Stimulated activated CD8-positive, alpha-beta memory T cell treated with anti-CD3 and anti-CD28 coated beads, Interleukin-4, amount 100 ng/mL, for 1 hour (primary cell): ENCODE measurements around the gene COL6A3.

Experiments
- DNase-seq, 2 donors: peaks; one replicate each; pipeline ENCODE4 v3.0.0-alpha.2; 2020; ENCODE audit warnings: low read depth in 2 of 2, low spot score in 1 of 2

The COL6A3 gene, protein sequence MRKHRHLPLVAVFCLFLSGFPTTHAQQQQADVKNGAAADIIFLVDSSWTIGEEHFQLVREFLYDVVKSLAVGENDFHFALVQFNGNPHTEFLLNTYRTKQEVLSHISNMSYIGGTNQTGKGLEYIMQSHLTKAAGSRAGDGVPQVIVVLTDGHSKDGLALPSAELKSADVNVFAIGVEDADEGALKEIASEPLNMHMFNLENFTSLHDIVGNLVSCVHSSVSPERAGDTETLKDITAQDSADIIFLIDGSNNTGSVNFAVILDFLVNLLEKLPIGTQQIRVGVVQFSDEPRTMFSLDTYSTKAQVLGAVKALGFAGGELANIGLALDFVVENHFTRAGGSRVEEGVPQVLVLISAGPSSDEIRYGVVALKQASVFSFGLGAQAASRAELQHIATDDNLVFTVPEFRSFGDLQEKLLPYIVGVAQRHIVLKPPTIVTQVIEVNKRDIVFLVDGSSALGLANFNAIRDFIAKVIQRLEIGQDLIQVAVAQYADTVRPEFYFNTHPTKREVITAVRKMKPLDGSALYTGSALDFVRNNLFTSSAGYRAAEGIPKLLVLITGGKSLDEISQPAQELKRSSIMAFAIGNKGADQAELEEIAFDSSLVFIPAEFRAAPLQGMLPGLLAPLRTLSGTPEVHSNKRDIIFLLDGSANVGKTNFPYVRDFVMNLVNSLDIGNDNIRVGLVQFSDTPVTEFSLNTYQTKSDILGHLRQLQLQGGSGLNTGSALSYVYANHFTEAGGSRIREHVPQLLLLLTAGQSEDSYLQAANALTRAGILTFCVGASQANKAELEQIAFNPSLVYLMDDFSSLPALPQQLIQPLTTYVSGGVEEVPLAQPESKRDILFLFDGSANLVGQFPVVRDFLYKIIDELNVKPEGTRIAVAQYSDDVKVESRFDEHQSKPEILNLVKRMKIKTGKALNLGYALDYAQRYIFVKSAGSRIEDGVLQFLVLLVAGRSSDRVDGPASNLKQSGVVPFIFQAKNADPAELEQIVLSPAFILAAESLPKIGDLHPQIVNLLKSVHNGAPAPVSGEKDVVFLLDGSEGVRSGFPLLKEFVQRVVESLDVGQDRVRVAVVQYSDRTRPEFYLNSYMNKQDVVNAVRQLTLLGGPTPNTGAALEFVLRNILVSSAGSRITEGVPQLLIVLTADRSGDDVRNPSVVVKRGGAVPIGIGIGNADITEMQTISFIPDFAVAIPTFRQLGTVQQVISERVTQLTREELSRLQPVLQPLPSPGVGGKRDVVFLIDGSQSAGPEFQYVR (N-terminal part only)

DNA sequence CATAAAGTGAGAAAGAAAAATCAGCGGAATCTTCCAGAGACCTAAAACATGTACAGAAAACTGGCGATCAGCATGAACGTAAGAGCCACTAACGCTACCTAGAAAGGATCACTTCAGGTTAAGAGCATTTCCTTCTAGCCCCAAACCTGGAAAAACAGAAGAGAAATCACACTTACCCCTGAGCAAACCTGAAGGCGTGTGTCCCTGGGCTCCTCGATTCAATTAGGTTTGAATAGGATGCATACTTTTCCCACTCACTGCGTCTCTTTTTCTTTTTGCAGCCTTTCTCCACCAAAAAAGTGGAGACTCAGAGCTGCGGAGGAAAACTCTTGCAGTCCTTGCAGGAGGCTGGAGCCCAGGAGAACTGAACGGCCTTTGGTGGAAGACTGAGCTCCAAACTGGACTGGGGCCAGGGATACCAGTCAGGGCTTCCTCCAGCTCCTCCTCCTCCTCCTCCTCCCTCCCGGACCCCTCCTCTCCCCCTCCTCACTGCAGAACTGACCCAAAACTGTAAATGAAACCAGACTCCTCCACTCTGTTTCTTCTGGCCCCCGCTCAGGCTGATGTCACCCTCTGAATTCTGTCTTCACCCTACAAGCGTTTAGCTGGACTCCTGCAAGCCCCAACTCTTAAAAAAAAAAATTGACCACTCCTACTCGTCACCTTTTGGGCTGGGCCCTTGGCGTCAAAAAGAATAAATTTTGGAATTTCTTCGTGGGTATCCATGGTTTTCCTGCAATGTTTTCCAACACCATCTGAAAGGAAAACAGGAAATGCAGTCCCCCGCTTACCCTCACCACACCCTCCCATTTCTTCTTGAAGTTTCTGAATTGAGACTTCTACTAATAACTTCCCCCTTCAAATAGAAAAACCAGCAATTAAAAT lies at the start of gene COL6A3:
Gene COL6A3 (minus strand): TSS at position 388 of the 885 bp plus-strand sequence. CDS start 17,347 bp downstream, outside the sequence.
- DNase-seq, result no peak

DNA sequence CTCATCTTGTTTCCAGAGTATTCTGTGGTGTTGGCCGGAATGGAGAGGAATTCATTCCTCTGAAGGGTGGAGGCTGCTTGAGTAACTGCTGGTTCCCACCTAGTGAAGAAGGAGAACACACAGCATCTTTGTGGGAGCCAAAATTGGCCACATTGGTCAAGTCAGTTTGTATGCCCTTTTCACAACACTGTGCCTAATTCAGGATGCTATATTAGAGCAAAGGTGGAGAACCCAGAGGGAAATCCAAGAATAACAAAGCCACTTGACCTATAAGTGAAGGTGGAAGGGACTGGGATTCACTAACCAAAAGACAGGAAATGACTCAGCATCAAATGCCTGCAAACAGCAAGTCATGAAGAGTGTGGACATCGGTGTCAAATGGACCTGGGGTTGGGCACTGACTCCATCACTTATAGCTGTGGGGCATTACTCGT lies 45.8 kb upstream of the COL6A3 start:
- DNase-seq, result no peak

DNA sequence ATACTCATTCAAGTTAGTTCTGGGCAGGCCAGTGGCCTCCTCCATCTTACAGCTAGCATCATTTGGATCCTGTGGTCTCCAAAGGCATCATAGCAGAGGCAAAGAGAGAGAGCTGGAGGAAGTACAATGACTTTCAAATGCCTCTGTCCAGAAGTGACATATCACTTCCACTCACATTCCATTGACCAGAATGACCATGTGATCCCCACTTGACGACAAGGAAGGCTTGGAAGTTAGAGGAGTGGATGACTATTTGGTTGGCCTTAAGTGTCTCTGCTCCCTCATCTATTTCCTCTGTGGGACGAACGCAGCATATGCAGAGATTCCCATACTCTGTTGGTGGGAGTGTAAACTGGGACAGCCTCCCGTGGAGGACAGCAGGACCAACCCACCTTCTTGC lies 45.3 kb upstream of the COL6A3 start:
- no peak for DNase-seq

DNA sequence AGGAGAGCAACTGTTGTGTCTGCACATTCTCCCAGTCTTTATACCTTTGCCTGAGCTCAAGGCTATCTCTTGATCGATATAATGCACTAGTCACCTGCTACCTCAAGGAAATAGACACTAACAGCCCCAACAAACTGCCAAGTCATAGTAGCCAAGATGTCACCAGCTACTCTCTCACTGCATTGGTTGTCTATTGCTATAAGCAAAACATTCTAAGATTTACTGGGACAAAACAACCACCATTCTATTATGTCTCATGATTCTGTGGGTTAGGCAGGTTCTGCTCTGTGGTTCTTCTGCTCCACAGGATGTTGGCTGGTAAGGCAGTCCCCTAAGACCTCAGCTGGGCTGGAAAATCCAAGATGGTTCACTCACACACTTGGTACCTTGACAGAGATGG lies 44.6 kb upstream of the COL6A3 start:
- DNase-seq, result no peak

DNA sequence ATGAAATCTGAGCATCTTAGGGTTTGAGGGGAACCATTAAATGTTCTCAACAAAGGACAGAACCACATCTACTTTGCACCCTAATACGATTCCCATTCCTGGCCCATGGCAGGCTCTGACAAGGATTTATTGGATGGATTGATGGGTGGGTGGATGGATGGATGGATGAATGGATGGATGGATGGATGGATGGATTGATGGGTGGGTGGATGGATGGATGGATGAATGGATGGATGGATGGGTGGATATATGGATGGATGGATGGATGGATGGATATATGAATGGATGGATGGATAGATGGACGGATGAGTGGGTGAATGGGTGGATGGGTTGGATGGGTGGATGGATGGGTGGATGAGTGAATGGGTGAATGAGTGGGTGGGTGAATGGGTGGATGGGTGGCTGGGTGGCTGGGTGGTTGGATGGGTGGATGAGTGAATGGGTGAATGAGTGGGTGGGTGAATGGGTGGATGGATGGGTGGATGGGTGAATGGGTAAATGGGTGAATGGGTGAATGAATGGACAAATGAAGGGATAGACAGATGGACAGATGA lies 43.5 kb upstream of the COL6A3 start:
- no peak for DNase-seq

DNA sequence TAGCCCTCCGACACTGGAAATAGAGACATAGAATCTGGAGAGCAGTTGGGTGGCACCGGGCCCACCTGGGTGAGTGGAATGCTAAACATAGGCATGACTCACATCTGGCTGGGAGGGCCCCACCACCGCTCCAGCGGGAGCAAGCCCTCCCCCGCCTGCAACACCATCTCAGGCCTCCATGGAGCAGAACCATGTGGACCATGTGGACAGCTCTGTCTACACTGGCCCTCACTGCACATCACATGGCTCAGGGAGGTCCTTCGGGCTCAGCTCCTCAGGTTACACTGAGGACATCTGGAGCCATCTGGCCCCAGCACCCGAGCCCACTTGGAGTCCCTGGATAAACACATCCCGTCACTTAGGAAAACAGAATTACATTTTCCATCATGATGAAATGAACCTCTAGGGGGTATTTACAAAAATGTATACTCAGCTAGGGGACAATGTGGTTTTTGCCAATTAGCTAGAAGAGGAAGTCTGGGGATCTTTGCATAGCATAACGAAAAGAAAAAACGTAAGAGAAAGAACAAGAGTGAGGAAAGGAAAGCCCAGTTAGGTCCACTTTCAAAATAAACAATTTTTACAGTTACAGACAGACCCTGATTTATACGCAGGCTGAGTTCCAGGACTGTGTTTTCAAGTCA lies 42.4 kb upstream of the COL6A3 start:
- DNase-seq, result no peak

DNA sequence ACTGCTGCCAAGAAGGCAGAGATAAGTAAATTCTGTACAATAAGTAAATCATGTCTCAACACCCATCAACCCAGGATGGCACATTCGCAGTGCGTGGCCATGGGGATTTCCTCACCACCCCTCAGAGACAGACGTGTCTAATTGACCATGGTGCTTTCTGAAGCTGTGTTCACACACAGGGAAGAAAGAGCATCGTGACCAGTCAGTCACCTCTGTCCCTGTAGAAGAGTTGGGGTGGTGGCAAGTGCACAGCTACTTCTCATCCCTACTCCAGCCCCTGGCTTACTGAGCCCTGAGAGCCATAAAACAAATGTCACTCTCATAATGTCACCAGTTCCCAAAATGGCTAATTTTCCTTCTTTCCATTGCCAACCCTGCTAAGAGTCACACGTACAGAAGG lies 41.8 kb upstream of the COL6A3 start:
- no peak for DNase-seq

DNA sequence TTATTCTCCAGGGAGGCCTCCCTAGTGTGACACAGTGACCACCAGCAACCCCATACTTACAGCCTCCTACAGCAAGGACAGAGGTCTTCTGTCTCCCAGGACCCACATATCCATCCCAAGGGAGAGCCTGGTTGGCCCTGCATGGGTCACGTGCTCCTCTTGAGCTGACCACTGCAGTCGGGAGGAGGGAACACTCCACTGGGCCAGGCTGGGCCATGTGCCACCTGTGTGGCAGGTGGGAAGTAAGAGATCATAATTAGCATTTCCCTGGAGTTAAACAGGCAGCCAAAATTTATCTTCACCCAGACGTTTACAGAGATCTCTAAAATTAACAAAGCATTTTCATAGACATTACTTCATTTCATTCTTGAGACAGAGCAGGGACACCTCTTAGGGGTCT lies 39.7 kb upstream of the COL6A3 start:
- DNase-seq, result no peak

DNA sequence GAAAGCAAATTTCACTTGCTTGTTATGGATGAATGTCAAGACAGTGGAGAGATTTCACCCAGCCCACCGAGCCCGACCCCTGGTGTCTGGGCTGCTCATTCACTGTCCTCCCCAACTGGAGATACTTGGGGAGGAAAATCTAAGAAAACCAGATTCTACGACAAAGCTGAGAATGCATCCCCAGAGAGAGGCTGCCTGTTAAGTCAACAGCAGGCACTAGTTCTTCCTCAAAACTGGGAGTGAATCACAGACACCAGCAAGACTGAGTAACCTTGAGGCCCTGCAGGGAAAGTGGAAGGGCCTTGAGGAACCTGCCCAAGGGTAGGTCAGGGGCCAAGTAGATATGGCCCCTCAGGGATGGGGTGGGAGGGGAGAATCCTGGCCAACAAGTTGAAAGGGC lies 38.9 kb upstream of the COL6A3 start:
- no peak for DNase-seq

DNA sequence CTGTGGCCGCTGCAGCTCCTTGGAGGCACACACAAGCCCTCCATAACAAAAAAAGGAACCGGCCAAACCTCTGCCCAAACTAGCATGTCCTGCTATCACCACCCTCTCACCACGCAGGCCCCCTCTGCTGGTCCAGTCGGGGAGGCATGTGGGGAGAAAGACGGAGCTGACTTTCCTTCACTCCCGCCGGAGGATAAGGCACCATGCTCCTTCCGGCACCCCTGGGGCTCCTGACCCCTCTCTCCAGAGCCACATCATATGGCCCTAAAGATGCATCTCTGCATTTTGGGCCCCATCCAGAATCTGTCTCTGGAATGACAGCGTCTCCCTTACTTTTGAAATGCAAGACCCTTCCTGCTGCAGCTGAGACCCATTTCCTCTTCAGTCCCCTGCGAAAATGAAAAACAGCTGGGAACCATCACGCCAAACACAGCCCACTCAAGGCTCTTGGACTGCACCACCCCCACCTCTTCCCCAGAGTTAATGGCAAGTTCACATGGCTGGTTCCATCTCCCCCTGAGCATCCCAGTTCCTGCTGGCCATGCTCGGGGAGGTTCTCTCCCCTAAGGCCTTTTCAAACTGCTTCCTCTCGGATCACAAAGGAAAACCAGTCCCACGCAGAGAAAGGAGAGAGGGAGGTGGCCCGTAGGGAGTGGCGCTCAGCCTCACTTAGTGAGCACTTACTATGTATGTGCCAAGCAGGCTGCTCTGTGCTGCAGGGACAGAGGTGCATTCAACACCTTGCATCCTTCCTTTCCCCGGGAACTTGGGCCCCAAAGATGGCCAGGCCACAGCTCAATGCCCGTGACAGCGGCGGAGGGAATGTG lies 37.9 kb upstream of the COL6A3 start:
- no peak for DNase-seq

DNA sequence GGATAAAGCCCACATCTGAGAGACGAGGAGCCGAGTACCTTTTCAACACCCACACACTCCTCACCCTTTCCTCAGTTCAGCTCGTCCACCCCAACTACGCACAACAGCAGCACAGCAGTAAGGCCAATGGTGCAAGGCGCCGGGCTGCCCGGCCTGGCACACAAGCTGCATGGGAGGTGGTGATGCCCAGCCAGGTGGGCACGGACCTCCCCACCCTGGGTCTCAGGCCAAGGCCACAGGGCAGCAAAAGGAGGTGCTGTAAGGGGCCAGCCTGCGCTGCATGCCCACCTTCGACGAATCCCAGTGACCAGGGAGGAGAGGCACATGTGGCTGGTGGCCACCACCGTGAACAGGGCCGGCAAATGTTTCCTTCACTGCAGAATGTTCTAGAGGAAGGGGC lies 36.6 kb upstream of the COL6A3 start:
- no peak for DNase-seq

DNA sequence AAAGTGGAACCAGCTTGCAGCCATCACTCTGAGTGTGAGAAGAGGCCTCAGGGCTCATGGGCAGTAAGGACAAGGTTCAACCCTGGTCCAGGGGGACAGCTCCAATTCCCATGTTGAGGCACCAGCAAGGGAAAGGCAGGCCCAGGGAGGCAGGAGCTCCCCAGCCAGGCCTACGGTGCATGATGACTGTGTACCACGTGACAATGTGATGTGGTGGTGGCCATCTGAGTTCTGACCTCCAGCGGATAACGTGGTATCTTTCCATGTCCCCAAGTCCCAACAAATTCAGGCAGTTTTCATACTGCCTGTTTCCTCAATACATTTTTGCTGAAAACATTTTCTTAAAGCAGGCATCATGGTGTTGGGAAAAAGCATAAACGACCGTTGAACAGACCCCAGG lies 36.1 kb upstream of the COL6A3 start:
- DNase-seq, result no peak

DNA sequence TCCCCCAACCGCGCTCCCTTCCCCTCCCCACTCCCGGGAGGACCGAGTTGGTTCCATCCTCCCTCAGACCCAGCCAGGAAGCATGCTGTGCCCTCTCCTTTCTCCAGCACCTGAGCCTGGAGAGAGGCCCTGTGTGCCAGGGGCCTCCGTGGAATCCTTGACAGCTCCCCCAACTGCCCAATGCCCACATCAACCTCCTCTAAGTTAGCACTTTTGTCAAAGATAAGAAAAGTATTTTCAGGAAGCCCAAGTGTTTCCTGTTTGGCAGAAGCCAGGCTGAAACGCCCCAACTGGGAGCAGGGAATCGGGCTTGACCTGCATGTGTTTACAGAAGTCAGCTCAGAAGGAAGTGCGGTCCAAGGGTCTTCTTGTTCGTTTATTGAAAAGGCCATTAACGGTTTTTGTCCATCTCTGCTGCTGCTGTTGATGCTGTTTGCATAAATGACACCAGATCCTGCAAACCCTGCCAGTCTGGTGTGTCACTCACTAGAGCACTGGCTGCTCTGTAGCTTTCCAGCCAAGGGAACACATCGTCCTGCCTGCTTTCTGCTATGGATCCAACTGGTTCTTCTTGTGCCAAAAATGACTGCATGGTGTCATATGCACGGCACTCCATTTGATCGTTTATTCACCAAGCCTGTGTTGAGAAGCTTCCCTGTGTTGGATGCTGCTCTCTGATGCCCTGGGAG lies 35.4 kb upstream of the COL6A3 start:
- no peak for DNase-seq

DNA sequence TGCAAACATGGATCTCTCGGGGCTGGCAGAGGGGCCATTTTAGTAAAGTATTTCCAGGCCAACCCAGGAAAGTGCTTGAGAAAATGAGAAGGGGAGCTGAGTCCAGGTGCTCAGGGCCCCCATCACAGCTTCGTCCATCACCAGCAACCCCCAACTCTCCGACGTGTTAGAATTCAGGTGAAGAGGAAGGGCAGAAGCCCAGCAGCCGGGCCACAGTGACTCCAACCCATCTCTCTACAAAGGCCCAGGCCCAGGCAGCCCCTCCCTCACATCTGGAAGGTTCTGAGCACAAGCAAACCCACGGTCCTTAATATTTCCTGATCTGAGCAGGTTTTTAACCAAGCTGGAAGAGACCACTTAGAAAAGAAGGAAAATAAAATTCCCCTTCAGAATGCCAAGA lies 34.7 kb upstream of the COL6A3 start:
- no peak for DNase-seq

DNA sequence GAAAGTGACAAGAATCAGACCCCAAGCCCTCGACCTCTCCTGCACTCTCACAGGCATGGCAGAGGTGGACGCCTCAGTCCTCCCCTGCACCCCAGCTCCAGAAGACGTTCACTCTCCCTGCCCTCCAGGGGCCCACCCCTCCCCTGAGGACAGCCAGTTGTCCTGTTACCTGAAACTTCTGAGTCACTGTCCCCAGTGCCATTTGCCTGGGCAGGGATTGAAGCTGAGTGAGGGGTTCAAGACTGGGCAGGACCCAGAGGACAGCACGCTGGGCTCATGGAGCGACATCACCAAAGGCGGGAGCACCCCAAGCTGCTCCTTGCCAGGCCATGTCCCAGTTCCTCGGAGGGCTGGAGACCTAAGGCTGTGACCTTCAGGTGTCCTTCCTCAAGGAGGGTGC lies 34.2 kb upstream of the COL6A3 start:
- no peak for DNase-seq

DNA sequence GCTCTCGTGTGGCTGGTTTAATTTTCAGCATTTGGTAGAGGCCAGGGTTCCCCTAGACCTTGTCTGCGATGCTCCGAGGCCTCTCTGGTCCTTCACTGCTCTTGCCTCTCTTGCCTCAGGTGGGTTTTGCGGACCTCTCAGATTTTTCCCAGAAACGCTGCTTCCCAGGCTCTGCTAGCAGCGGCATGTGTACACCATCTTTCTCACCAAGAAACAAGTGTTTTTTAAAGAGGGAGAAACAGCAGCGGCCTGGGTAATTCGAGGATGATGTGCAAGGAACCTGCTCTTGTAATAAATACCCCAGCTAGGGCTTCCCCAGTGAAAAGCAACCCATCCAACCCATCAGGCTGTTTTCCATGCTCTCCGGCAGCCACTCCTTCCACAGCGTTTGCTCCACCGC lies 33.5 kb upstream of the COL6A3 start:
- no peak for DNase-seq

DNA sequence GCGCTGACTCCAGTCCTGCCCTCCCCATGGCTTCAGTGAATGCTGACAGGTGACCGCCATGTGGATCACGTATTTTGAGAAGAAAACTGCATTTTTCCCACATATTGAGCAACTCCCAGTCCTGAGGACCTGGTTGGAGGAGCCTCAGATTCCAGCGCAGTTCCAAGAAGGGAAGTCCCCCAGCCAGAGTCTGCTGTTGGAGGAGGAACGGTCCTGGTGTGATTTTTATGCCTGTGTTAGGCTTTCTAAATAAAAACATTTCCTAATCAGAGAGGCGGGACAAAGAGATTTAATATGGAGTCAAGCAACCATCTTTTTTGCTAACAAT lies 32.3 kb upstream of the COL6A3 start:
- no peak for DNase-seq

DNA sequence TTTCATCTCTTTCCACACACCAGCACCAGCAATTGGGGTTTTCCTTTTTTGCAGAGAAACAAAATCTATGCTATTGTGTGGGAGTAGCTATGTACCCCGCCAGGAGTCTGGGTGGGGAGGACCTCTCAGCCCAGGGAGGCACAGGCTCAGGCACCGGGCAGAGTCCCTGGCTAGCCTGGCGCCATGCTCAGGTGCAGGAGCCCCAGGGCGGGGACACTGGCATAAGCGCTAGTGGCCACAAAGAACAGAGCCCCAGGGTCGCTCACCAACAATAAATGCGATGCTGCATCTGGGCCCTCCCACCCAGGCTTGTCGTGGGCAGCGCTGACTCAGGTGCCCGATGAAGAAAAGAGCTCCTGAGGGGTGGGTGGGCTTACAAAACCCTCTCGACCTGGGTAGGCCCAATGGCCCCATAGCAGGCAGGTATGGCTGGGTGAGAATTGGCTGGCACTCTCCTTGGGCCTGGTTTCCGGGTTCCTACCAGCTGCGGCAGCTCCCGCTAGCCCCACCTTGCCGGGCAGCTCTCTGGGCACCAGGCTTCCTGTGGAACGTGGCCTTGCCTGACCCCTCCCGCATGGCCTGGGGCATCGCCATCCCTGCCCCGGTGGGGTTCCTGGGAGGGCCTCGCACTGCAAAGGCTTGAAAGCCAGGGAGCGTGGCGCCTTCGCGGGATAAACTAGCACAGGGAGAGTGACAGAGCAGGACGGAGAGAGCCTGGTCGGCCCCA lies 31.8 kb upstream of the COL6A3 start:
- DNase-seq, result no peak
